ENCODE results near the gene GRIA4. TPM values are rescaled to one million over a fixed set of nuclear protein-coding genes. Genes with fewer than 3 reads are reported as not detected.
"Not testable (repeated sequence)": the region's sequence is repeated elsewhere in the genome, so short reads cannot be mapped to it uniquely, and the experiment has no call there.

The GRIA4 gene
- total RNA-seq, 1 experiment from 2014 or later = 28.8 TPM

DNA sequence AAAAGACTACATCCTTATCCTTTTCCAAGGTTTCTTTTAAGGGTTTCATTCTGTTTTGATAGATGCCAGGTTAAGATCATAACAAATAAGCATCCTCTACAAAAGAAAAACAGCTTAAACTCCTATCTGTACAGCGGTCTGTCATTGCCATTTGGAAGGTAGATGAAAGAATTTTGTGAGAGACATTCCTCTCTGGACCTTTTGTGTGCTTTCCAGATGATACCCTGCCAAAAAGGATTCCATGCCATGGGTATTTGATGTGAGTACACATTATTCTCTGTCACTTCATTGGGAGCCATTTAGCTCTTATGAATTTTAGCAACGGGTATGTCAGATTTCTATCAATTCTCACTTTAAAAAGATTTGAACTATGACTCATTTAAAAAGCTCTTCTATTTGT is 153.7 kb downstream of the GRIA4 start:
- in situ Hi-C loops (cut with HindIII; ENCODE audit: low pct_unique_long_range_greater_than_20kb, low sequenced_read_pairs) = no loop called here
- DNase-seq (ENCODE audit: low read depth) = no peak

DNA sequence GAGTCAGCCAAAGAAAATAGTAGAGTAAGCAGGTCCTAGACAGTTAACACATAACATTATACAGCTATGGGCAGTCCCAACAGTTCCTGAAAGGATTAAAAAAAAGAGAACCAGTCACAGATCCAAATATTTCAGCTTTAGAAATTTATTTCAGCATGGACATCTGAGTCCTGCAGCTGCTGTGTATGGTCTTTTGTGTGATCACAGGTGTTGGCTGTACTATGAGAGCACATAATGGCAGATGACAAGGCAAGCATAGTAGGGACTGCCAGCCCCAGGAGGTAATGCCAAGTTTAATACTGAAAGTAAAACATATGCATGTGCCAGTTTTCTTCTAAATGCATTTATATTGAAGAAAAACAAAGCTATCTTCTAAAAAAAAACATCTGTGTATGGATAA is 158.1 kb downstream of the GRIA4 start:
- DNase-seq (ENCODE audit: low read depth) = no peak
- in situ Hi-C loops (cut with HindIII; ENCODE audit: low pct_unique_long_range_greater_than_20kb, low sequenced_read_pairs) = no loop called here

- in situ Hi-C loops (cut with HindIII; ENCODE audit: low pct_unique_long_range_greater_than_20kb, low sequenced_read_pairs) = no loop called here
These were observed 159.8 kb downstream of the GRIA4 start for GRCh38 chr11:105769627-105770026.

DNA sequence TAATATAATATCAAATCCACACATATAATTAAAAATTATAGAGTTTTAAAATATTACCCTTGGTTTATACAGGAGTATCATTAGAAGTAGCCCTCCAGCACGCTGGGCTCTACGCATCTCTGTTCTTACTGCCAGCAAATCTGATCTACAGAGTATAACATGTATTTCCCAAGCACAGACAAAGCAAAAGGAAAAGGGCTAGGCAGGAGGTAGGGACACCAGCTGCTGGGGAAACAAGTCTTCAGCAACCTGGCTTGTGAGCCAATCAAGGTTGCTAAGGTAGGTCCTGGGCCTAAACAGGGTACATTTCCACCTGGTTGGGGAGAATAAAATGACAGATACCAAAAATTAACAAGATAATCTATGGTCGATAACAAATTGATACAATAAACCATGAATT is 163.6 kb downstream of the GRIA4 start:
- in situ Hi-C loops (cut with HindIII; ENCODE audit: low pct_unique_long_range_greater_than_20kb, low sequenced_read_pairs); DNase-seq (ENCODE audit: low read depth): not testable (repeated sequence)

More at GRCh38 chr11:105769627-105770026, 159.8 kb downstream of the GRIA4 start:
- no peak for DNase-seq (ENCODE audit: low read depth)

- in situ Hi-C loops (cut with HindIII; ENCODE audit: low pct_unique_long_range_greater_than_20kb, low sequenced_read_pairs) = no loop called here
- DNase-seq (ENCODE audit: low read depth) = no peak
These were observed 165.0 kb downstream of the GRIA4 start for GRCh38 chr11:105774899-105775298.

- DNase-seq (ENCODE audit: low read depth) = no peak
- in situ Hi-C loops (cut with HindIII; ENCODE audit: low pct_unique_long_range_greater_than_20kb, low sequenced_read_pairs) = no loop called here
These were observed 171.1 kb downstream of the GRIA4 start for GRCh38 chr11:105780781-105781525.

DNA sequence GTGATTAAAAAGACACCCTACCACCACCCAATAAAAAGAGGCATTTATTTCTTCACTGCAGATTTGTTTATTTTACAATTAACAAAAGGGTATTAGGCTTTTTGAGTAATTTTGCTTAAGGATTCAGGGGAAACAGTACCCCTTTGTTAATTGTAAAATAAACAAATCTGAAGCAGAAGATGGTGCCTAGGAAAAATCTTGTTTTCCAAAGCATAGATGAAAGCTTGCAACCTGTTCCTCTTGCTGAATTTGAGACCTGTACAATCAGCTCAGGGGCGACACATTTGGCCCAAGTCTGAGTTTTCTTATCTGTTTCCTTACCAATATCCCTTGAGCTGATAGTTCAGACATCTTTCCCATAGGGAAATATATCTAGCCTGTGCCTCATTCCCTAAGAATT is 171.9 kb downstream of the GRIA4 start:
- in situ Hi-C loops (cut with HindIII; ENCODE audit: low pct_unique_long_range_greater_than_20kb, low sequenced_read_pairs) = no loop called here
- no peak for DNase-seq (ENCODE audit: low read depth)

- no peak for DNase-seq (ENCODE audit: low read depth)
- in situ Hi-C loops (cut with HindIII; ENCODE audit: low pct_unique_long_range_greater_than_20kb, low sequenced_read_pairs) = no loop called here
These were observed 173.3 kb downstream of the GRIA4 start for GRCh38 chr11:105783216-105783615.

- DNase-seq (ENCODE audit: low read depth); in situ Hi-C loops (cut with HindIII; ENCODE audit: low pct_unique_long_range_greater_than_20kb, low sequenced_read_pairs): not testable (repeated sequence)
These were observed 176.0 kb downstream of the GRIA4 start for GRCh38 chr11:105785850-105786249.

- in situ Hi-C loops (cut with HindIII; ENCODE audit: low pct_unique_long_range_greater_than_20kb, low sequenced_read_pairs) = no loop called here
- no peak for DNase-seq (ENCODE audit: low read depth)
These were observed 176.9 kb downstream of the GRIA4 start for GRCh38 chr11:105786741-105787140.

DNA sequence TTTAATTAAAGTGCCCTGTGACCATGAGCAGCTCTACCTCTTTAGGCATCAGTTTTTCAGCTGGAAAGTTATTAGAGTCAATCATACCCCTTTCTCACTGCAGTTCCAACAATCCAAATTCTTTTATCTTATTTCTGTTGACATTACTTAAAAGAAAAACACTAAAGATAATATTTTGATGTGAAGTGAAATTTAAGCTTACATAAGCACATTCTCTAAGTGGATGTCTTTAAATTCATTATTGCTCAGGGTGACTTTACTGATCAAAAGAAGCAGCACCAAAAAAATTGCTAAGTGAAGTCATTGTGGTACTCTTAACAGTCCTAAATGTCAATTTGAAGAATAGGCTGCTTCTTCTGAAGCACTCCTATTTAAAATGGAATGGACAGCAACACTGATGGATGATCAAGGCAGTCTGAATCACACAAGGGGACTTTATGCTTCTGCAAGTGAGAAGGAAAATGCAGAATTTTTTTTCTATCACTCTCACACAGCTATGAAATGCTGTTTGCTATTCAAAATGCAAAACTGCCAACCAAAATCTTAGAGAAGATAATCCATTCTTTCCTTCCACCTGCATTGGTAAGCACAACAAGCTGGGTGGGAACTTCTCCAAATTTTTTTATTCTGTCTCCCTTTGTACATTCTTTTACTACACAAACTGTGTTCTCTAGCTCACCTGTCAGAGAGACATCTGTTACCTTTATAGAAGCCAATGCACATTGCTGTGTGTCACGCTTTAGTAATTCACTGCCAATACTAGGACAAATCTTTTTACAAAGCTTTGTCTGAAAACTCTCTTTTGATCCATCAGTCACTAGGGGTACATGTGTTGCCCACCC is 179.9 kb downstream of the GRIA4 start:
- in situ Hi-C loops (cut with HindIII; ENCODE audit: low pct_unique_long_range_greater_than_20kb, low sequenced_read_pairs) = no loop called here
- DNase-seq (ENCODE audit: low read depth) = no peak

DNA sequence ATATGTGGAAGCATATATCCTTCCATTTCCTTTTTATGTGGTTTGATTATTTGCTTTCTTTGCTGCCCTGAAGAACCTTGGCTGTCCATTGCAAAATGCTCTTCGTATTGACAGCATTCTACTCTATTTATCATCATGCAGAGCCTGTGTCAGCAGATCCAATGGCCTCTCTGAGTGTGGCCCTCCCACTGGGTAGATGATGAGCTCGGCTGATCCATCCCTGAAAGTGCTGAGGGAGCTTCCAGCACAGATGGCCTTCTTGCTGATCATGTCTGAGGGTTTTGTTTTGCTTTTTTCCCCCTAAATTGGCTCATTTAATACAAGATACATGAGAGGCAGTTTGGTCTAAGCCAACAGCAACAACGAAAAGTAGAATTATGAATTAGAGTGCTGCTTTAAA is 181.0 kb downstream of the GRIA4 start:
- DNase-seq (ENCODE audit: low read depth) = no peak
- in situ Hi-C loops (cut with HindIII; ENCODE audit: low pct_unique_long_range_greater_than_20kb, low sequenced_read_pairs) = no loop called here

- in situ Hi-C loops (cut with HindIII; ENCODE audit: low pct_unique_long_range_greater_than_20kb, low sequenced_read_pairs) = no loop called here
- DNase-seq (ENCODE audit: low read depth) = no peak
These were observed 183.2 kb downstream of the GRIA4 start for GRCh38 chr11:105793092-105793491.

GRCh38 chr11:105799263-105799662 is 189.4 kb downstream of the GRIA4 start:
- in situ Hi-C loops (cut with HindIII; ENCODE audit: low pct_unique_long_range_greater_than_20kb, low sequenced_read_pairs) = no loop called here
- no peak for DNase-seq (ENCODE audit: low read depth)

- in situ Hi-C loops (cut with HindIII; ENCODE audit: low pct_unique_long_range_greater_than_20kb, low sequenced_read_pairs) = no loop called here
- no peak for DNase-seq (ENCODE audit: low read depth)
These were observed 190.0 kb downstream of the GRIA4 start for GRCh38 chr11:105799728-105800462.

DNA sequence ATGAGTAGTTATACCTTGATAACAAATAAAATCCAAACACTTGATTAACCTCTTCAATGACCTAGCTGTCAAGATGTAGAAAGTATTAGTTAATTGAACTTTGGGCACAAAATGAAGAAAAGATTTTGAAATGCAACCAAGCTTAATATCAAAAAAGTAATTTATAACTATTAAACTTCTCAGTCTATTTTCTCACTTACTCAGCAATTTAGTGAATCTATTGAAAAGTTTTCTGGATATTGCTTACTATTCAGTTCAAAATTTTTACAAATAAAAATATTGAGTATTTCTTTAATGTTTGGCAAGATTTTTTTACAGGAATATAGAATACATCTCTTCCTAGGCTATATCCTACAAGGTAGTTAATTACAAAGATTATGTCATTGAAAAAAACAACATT is 192.5 kb downstream of the GRIA4 start:
- no peak for DNase-seq (ENCODE audit: low read depth)
- in situ Hi-C loops (cut with HindIII; ENCODE audit: low pct_unique_long_range_greater_than_20kb, low sequenced_read_pairs) = no loop called here

DNA sequence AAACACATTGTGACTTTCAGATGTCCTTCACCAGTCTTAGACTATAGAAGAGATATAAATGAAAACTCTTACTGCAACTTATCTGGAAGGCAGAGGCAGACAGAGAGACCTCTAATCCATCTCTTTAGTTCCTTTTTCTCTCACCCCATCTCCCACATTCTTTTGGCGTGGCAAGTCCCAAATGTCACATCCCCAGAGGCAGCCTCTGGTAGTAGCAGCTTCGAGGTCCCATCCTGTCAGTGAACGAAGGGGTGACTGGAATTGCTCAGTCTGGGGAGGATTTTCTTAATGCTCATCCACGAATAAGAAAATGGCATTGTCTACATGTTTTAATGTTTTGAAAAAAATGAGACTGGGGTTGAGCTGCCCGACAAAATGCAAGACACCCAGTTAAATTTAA is 201.4 kb downstream of the GRIA4 start:
- in situ Hi-C loops (cut with HindIII; ENCODE audit: low pct_unique_long_range_greater_than_20kb, low sequenced_read_pairs) = no loop called here
- DNase-seq (ENCODE audit: low read depth) = no peak

GRCh38 chr11:105821372-105821771 is 211.5 kb downstream of the GRIA4 start:
- DNase-seq (ENCODE audit: low read depth) = no peak
- in situ Hi-C loops (cut with HindIII; ENCODE audit: low pct_unique_long_range_greater_than_20kb, low sequenced_read_pairs) = no loop called here

- no peak for DNase-seq (ENCODE audit: low read depth)
- in situ Hi-C loops (cut with HindIII; ENCODE audit: low pct_unique_long_range_greater_than_20kb, low sequenced_read_pairs) = no loop called here
These were observed 211.9 kb downstream of the GRIA4 start for GRCh38 chr11:105821781-105822180.

Measured in Caki2 (cell line).